GM23338 (cell line): ENCODE data around the gene MBNL1.

ENCODE experiments used
- EZH2 ChIP-seq: fragments of 200-600 bp; sonication (generic); IDR thresholded peaks from one replicate; pipeline ENCODE4 v1.8.0; 2017; ENCODE audit warnings: antibody characterized with exemption, mild to moderate bottlenecking, low read depth; ENCODE audit not compliant: unreplicated experiment
- EZH2phosphoT487 ChIP-seq: fragments of 200-600 bp; sonication (generic); IDR thresholded peaks from one replicate; pipeline ENCODE4 v1.8.1; 2018; ENCODE audit warnings: antibody characterized with exemption; ENCODE audit not compliant: unreplicated experiment
- NANOG ChIP-seq: IDR thresholded peaks from 2 replicates; pipeline ENCODE4 v1.6.1; 2016; ENCODE audit warnings: antibody characterized with exemption, borderline replicate concordance
- POLR2AphosphoS5 ChIP-seq: IDR thresholded peaks from 2 replicates; pipeline ENCODE4 v1.6.1; 2016; ENCODE audit warnings: antibody characterized with exemption, low read depth
- ZNF114 ChIP-seq: fragments of 250-450 bp; sonication (Bioruptor Pico); IDR thresholded peaks from 2 replicates; pipeline ENCODE4 v1.5.0; 2020; ENCODE audit warnings: mild to moderate bottlenecking, moderate library complexity
- TF ChIP-seq, protein P1 (sequence below), 2 experiments: fragments of 200-600 bp in 1 of 2; sonication (generic) in 1 of 2; conservative IDR thresholded peaks; 2 replicates each; pipeline versions ENCODE4 v1.5.1 to v1.6.1; 2016 to 2017; ENCODE audit warnings: antibody characterized with exemption in 2 of 2, low read depth in 2 of 2, mild to moderate bottlenecking in 2 of 2, moderate library complexity in 1 of 2
- TF ChIP-seq, protein P2 (sequence below): IDR thresholded peaks from one replicate; pipeline ENCODE4 v1.6.1; 2018; ENCODE audit warnings: antibody characterized with exemption; ENCODE audit not compliant: unreplicated experiment

GRCh38 chr3:152219769-152220255, 48.9 kb upstream of the MBNL1 start:
- TF ChIP-seq EZH2: no peak
- no peak for TF ChIP-seq POLR2AphosphoS5
- TF ChIP-seq, protein P1, sequence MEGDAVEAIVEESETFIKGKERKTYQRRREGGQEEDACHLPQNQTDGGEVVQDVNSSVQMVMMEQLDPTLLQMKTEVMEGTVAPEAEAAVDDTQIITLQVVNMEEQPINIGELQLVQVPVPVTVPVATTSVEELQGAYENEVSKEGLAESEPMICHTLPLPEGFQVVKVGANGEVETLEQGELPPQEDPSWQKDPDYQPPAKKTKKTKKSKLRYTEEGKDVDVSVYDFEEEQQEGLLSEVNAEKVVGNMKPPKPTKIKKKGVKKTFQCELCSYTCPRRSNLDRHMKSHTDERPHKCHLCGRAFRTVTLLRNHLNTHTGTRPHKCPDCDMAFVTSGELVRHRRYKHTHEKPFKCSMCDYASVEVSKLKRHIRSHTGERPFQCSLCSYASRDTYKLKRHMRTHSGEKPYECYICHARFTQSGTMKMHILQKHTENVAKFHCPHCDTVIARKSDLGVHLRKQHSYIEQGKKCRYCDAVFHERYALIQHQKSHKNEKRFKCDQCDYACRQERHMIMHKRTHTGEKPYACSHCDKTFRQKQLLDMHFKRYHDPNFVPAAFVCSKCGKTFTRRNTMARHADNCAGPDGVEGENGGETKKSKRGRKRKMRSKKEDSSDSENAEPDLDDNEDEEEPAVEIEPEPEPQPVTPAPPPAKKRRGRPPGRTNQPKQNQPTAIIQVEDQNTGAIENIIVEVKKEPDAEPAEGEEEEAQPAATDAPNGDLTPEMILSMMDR (conservative IDR thresholded peaks at IDR 0.05; ENCODE audit: low read depth in 2 of 2): no peak
- TF ChIP-seq, protein P2, sequence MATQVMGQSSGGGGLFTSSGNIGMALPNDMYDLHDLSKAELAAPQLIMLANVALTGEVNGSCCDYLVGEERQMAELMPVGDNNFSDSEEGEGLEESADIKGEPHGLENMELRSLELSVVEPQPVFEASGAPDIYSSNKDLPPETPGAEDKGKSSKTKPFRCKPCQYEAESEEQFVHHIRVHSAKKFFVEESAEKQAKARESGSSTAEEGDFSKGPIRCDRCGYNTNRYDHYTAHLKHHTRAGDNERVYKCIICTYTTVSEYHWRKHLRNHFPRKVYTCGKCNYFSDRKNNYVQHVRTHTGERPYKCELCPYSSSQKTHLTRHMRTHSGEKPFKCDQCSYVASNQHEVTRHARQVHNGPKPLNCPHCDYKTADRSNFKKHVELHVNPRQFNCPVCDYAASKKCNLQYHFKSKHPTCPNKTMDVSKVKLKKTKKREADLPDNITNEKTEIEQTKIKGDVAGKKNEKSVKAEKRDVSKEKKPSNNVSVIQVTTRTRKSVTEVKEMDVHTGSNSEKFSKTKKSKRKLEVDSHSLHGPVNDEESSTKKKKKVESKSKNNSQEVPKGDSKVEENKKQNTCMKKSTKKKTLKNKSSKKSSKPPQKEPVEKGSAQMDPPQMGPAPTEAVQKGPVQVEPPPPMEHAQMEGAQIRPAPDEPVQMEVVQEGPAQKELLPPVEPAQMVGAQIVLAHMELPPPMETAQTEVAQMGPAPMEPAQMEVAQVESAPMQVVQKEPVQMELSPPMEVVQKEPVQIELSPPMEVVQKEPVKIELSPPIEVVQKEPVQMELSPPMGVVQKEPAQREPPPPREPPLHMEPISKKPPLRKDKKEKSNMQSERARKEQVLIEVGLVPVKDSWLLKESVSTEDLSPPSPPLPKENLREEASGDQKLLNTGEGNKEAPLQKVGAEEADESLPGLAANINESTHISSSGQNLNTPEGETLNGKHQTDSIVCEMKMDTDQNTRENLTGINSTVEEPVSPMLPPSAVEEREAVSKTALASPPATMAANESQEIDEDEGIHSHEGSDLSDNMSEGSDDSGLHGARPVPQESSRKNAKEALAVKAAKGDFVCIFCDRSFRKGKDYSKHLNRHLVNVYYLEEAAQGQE: no peak
- no peak for TF ChIP-seq ZNF114 (CRISPR knock-in tag)
- TF ChIP-seq EZH2phosphoT487: no peak
- TF ChIP-seq NANOG: no peak
